K562 (cell line): ENCODE measurements around the gene SCUBE1. TPM values are rescaled to one million over a fixed set of nuclear protein-coding genes. Genes with fewer than 3 reads are reported as not detected.
A peak's percentile ranks its signal among the peaks of the same experiment; 100 is the strongest.

Experiments
- NFE2L1 ChIP-seq: fragments of 450-650 bp; IDR thresholded peaks from 2 replicates; pipeline ENCODE4 v1.6.1; 2016; ENCODE audit warnings: missing genetic modification characterization, low read depth, mild to moderate bottlenecking, missing compliant biosample characterization, moderate library complexity, borderline replicate concordance
- SNIP1 ChIP-seq: fragments of 450-650 bp; IDR thresholded peaks from 2 replicates; pipeline ENCODE4 v1.7.1; 2017; ENCODE audit warnings: low read depth, mild to moderate bottlenecking
- ZNF778 ChIP-seq: fragments of 450-650 bp; formaldehyde crosslinking; IDR thresholded peaks from 2 replicates; pipeline ENCODE4 v1.4.0; 2020; ENCODE audit warnings: mild to moderate bottlenecking, moderate library complexity
- ZNF780A ChIP-seq: fragments of 250-450 bp; sonication (Bioruptor Pico); IDR thresholded peaks from 2 replicates; pipeline ENCODE4 v1.5.0; 2021; ENCODE audit warnings: mild to moderate bottlenecking
- polyA plus RNA-seq, 8 experiments: library from polyadenylated mRNA; depleted of rRNA in 4 of 8; stranded (reverse) in 5 of 8; unstranded in 3 of 8; fragments of >200 nt; fragmentation: Nextera tagmentation in 2 of 8; fragmentation: Illumina TruSeq in 1 of 8; extraction: Ambion mirVana in 2 of 8; extraction: Trizol in 1 of 8; gene quantifications; 2 replicates each; pipeline versions ENCODE4 v1.2.1 to v1.2.3, GENCODE V29; 2011 to 2014; ENCODE audit warnings: inconsistent platforms in 1 of 8, missing spikeins in 1 of 8
- total RNA-seq, 7 experiments: library from RNA; depleted of rRNA in 6 of 7; stranded (reverse); fragments of >200 nt in 6 of 7; fragmentation: Illumina TruSeq in 2 of 7; extraction: Trizol in 2 of 7; gene quantifications; 2 replicates each; pipeline versions ENCODE4 v1.2.1 to v1.2.3, GENCODE V29; 2011 to 2021; ENCODE audit warnings: low replicate concordance in 1 of 7
- TF ChIP-seq, protein P1 (sequence below): fragments of 450-650 bp; IDR thresholded peaks from 2 replicates; pipeline ENCODE4 v1.6.1; 2016; ENCODE audit warnings: mild to moderate bottlenecking, moderate library complexity
- TF ChIP-seq, protein P2 (sequence below), 2 experiments: fragments of 450-650 bp in 1 of 2; sonication (generic) in 1 of 2; formaldehyde crosslinking in 1 of 2; IDR thresholded peaks; 2 replicates each; pipeline versions ENCODE4 v1.7.1 to v1.9.0; 2016 to 2022; ENCODE audit warnings: inconsistent platforms in 1 of 2, mild to moderate bottlenecking in 1 of 2, missing genetic modification reagents in 1 of 2

SCUBE1 gene
- total and polyA plus RNA-seq, 9 of the 15 experiments (the other 6 are each of a cell fraction or from before 2014, with no cell fraction given): 0.03 to 0.47 (median 0.29) TPM; not detected in 6

DNA sequence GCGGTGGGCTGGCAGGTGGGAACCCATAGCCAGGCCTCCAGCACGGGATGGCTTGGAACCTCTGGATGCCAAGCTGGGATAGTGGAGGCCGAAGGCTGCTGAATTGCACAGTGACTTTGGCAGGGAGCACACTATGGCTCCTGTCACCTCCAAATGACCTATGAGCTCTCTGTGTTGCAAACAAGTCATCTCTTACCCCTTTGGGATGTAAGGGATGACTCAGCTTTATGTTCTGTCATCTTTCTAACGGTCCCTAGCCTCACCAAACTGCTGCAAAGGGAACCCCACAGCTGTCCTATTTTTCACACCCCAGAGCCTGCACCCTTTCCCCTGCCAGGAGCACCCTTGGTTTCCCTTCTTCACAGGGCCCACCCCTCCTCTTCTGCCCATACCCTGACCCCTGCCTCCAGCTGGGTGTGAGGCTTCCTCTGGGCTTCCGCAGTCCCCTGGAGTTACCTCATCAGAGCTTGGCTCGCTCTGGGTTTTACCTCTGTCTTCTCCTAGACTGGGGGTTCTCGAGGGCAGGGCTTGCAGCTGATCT is 2.7 kb upstream of the SCUBE1 start (continued):
- TF ChIP-seq SNIP1: no peak
- TF ChIP-seq ZNF778: no peak
- TF ChIP-seq NFE2L1: peak; percentile 61; the same call in 1 of the 2 replicates
- no peak for TF ChIP-seq ZNF780A (CRISPR knock-in tag)
- TF ChIP-seq, protein P1, sequence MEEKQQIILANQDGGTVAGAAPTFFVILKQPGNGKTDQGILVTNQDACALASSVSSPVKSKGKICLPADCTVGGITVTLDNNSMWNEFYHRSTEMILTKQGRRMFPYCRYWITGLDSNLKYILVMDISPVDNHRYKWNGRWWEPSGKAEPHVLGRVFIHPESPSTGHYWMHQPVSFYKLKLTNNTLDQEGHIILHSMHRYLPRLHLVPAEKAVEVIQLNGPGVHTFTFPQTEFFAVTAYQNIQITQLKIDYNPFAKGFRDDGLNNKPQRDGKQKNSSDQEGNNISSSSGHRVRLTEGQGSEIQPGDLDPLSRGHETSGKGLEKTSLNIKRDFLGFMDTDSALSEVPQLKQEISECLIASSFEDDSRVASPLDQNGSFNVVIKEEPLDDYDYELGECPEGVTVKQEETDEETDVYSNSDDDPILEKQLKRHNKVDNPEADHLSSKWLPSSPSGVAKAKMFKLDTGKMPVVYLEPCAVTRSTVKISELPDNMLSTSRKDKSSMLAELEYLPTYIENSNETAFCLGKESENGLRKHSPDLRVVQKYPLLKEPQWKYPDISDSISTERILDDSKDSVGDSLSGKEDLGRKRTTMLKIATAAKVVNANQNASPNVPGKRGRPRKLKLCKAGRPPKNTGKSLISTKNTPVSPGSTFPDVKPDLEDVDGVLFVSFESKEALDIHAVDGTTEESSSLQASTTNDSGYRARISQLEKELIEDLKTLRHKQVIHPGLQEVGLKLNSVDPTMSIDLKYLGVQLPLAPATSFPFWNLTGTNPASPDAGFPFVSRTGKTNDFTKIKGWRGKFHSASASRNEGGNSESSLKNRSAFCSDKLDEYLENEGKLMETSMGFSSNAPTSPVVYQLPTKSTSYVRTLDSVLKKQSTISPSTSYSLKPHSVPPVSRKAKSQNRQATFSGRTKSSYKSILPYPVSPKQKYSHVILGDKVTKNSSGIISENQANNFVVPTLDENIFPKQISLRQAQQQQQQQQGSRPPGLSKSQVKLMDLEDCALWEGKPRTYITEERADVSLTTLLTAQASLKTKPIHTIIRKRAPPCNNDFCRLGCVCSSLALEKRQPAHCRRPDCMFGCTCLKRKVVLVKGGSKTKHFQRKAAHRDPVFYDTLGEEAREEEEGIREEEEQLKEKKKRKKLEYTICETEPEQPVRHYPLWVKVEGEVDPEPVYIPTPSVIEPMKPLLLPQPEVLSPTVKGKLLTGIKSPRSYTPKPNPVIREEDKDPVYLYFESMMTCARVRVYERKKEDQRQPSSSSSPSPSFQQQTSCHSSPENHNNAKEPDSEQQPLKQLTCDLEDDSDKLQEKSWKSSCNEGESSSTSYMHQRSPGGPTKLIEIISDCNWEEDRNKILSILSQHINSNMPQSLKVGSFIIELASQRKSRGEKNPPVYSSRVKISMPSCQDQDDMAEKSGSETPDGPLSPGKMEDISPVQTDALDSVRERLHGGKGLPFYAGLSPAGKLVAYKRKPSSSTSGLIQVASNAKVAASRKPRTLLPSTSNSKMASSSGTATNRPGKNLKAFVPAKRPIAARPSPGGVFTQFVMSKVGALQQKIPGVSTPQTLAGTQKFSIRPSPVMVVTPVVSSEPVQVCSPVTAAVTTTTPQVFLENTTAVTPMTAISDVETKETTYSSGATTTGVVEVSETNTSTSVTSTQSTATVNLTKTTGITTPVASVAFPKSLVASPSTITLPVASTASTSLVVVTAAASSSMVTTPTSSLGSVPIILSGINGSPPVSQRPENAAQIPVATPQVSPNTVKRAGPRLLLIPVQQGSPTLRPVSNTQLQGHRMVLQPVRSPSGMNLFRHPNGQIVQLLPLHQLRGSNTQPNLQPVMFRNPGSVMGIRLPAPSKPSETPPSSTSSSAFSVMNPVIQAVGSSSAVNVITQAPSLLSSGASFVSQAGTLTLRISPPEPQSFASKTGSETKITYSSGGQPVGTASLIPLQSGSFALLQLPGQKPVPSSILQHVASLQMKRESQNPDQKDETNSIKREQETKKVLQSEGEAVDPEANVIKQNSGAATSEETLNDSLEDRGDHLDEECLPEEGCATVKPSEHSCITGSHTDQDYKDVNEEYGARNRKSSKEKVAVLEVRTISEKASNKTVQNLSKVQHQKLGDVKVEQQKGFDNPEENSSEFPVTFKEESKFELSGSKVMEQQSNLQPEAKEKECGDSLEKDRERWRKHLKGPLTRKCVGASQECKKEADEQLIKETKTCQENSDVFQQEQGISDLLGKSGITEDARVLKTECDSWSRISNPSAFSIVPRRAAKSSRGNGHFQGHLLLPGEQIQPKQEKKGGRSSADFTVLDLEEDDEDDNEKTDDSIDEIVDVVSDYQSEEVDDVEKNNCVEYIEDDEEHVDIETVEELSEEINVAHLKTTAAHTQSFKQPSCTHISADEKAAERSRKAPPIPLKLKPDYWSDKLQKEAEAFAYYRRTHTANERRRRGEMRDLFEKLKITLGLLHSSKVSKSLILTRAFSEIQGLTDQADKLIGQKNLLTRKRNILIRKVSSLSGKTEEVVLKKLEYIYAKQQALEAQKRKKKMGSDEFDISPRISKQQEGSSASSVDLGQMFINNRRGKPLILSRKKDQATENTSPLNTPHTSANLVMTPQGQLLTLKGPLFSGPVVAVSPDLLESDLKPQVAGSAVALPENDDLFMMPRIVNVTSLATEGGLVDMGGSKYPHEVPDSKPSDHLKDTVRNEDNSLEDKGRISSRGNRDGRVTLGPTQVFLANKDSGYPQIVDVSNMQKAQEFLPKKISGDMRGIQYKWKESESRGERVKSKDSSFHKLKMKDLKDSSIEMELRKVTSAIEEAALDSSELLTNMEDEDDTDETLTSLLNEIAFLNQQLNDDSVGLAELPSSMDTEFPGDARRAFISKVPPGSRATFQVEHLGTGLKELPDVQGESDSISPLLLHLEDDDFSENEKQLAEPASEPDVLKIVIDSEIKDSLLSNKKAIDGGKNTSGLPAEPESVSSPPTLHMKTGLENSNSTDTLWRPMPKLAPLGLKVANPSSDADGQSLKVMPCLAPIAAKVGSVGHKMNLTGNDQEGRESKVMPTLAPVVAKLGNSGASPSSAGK: no peak
- TF ChIP-seq, protein P2, sequence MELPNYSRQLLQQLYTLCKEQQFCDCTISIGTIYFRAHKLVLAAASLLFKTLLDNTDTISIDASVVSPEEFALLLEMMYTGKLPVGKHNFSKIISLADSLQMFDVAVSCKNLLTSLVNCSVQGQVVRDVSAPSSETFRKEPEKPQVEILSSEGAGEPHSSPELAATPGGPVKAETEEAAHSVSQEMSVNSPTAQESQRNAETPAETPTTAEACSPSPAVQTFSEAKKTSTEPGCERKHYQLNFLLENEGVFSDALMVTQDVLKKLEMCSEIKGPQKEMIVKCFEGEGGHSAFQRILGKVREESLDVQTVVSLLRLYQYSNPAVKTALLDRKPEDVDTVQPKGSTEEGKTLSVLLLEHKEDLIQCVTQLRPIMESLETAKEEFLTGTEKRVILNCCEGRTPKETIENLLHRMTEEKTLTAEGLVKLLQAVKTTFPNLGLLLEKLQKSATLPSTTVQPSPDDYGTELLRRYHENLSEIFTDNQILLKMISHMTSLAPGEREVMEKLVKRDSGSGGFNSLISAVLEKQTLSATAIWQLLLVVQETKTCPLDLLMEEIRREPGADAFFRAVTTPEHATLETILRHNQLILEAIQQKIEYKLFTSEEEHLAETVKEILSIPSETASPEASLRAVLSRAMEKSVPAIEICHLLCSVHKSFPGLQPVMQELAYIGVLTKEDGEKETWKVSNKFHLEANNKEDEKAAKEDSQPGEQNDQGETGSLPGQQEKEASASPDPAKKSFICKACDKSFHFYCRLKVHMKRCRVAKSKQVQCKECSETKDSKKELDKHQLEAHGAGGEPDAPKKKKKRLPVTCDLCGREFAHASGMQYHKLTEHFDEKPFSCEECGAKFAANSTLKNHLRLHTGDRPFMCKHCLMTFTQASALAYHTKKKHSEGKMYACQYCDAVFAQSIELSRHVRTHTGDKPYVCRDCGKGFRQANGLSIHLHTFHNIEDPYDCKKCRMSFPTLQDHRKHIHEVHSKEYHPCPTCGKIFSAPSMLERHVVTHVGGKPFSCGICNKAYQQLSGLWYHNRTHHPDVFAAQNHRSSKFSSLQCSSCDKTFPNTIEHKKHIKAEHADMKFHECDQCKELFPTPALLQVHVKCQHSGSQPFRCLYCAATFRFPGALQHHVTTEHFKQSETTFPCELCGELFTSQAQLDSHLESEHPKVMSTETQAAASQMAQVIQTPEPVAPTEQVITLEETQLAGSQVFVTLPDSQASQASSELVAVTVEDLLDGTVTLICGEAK (IDR thresholded peaks at IDR 0.05): no peak
- TF ChIP-seq, protein P2 (CRISPR knock-in tag; IDR thresholded peaks at IDR 0.05): no peak
